Endometrium (tissue), 2 donors: Measurements from ENCODE around the gene NSUN7.

ENCODE experiments used
- FAIRE-seq: peaks from 2 replicates; lab custom pipeline; 2012; peaks lifted over from hg19 to GRCh38; lab: Jason Lieb, UNC
- donor health status: control.
- donor health status: control.

NSUN7 gene

GRCh38 chr4:40822420-40823166 lies 72.8 kb downstream of the NSUN7 start:
- FAIRE-seq, result no peak

- FAIRE-seq, result no peak
Measured at GRCh38 chr4:40825014-40825838, 75.5 kb downstream of the NSUN7 start.

GRCh38 chr4:40826821-40827220 lies 77.1 kb downstream of the NSUN7 start:
- FAIRE-seq, result no peak

DNA sequence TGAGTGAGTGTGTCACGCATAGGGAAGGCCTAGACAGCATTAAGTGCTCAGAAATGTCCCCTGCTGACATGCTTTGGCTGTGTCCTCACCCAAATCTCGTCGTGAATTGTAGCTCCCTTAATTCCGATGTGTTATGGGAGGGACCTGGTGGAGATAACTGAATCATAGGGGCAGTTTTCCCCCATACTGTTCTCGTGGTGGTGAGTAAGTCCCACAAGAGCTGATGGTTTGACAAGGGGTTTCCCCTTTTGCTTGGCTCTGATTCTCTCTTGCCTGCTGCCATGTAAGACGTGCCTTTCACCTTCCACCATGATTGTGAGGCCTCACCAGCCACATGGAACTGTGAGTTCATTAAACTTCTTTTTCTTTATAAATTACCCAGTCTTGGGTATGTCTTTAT lies 78.0 kb downstream of the NSUN7 start:
- FAIRE-seq, result no peak

- no peak for FAIRE-seq
Measured at GRCh38 chr4:40828661-40829060, 78.9 kb downstream of the NSUN7 start.

GRCh38 chr4:40829586-40829985 lies 79.8 kb downstream of the NSUN7 start:
- FAIRE-seq, result no peak

DNA sequence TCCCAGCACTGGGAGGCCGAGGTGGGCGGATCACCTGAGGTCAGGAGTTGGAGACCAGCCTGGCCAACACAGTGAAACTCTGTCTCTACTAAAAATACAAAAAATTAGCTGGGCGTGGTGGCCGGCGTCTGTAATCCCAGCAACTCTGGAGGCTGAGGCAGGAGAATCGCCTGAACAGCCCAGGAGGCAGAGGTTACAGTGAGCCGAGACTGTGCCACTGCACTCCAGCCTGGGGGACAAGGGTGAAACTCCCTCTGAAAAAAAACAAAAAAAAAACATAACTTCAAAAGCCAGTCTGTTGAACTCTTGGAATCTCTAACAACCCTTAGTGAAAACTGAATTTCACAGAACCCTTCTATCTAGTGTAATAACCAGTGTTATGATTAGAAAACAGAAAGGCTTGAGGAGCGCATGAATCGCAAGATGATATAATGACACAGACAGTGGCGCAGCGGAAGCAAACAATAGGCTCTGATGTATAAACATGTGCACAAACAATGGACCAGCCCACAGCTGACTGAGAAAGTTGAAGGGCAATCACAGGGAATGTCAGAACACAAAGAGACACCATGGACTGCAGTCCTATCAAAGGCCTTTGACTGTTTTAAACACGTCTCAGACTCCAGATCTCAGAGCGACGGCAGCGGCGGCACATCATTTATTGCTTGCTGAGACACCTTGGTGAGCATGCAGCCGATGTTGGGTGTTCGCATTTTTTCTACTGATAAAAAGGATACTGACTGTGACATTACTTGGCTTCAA lies 81.6 kb downstream of the NSUN7 start:
- FAIRE-seq, result no peak

GRCh38 chr4:40832175-40832574 lies 82.4 kb downstream of the NSUN7 start:
- no peak for FAIRE-seq

DNA sequence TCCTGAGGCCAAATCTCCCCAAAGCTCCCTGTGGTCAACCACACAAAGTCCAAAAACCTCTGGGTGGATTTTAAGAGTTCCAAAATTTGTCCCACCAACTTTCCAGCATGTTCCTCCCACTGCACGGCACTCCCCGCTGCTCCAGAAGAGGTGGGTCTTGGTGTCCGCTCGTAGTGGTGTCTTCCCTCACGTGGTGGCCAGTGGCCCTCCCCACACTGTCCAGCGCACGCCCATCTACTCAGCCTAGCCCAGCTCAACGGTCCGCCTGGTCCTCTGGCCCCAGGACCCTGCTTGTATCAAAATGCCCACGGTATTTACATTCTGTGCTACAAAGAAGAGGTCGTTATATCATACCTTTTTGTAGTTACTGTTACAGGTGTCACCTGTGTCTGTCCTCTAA lies 83.5 kb downstream of the NSUN7 start:
- no peak for FAIRE-seq

DNA sequence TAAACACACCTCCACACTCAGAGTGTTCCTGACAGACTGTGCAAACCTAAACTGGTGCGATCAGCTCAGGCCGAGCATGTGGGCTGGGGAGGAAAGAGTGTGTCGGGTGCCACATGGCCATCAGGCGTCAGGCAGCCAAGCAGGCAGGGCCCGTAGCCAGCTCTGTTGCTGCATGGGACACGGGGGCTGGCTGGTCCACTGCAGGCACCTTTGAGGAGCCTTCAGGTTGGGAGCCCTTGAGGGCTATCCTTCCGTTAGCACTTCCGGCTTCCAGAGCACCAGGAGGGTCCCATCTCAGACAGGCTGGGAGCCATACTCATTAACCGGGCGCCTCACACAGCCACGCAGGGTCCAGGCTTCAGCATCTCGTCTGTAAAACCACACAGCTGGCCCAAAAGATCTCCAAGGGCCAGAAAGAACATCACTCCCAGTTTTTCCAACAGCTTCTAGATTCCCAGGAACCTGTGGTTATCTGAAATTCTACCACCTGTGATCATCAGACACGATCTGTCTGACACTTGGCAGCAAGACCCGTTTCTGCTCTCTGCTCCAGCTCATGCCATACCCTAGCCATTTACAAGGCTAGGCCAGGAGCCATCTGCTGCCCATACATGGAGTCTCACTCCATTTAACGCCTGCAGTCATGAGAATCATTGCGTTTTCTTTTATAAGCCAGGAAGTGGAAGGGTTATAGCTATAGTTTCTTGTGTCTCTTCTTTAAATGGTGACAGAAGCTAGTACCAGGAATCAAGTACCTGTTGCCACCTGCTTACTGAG lies 87.5 kb downstream of the NSUN7 start:
- FAIRE-seq, result no peak

- FAIRE-seq, result no peak
Measured at GRCh38 chr4:40838742-40839141, 89.0 kb downstream of the NSUN7 start.

DNA sequence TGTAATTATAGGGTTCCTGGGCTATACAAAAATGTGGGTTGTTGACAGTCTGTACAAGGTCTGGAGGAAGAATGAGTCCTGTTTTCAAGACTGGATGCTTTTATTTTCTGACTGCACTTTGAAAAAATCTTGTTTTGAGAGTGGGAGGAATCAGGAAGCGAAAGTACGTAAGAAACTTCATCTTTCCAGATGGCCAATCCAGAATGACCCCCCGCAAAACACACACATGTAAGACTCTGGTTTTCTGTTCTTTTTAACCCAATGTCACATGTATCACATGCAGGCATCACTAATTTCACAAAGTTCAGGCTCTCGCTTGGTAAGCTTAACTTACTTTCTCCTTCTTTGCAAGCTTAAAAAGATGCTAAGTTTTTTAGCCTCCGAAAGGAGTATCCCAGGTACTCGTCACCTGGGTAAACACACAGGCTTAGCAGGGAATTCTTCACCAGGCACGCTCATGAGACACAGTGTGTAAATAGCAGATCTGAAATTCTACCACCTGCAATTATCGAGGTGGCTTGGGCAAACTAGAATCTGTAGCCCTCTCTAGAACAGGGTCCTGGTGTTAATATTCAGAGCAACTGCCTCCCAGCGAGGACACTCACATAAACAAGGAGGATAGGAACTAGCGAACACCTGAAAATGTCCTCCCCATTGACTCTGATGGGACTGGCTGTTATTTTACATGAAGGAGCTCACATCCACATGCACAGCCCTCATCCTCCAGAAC lies 90.7 kb downstream of the NSUN7 start:
- no peak for FAIRE-seq

DNA sequence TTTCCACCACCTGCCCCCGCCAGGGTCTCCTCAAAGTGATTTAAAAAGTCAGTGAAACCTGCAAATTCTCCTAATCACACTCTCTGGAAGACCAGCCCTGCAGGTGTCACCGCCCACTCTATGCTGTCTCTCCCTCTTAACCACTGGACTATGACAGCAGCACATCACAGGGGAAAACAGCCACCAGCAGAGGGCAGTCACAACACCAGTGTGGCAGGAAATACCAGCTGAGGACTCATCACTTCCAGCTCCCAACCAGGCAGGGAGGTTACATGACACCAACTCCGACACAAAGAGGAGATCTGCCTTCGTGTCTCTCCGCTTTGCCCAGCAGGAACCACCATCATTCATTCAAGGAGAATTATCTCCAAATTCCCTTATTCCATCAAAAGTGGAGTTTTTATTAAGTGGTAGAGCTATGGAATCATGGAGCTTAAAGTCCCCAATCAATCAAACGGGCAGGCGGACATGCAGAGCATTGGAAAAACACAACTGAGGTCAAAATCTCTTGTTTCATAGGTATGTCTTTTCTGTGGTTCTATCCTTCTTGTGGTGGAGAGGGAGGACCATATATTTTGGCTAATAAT lies 91.3 kb downstream of the NSUN7 start:
- FAIRE-seq, result no peak

DNA sequence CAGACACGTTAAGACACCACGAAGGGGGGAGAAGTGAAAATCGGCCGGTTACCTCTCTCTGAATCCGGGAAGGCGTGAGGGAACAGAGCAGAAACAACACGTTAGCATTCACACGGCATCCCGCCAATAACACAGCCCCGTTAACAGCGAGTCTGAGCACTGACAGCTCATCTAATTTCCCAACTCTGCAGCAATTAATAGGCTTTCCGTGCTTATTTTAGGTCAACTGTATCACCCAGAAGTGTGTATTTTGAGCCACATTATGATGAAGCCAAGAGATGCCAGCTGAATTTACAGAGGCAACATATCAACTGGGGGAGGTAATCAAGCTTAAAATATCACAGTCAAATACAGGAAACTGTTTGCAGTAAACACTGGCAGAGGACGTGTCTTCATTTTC lies 92.6 kb downstream of the NSUN7 start:
- FAIRE-seq, result no peak

DNA sequence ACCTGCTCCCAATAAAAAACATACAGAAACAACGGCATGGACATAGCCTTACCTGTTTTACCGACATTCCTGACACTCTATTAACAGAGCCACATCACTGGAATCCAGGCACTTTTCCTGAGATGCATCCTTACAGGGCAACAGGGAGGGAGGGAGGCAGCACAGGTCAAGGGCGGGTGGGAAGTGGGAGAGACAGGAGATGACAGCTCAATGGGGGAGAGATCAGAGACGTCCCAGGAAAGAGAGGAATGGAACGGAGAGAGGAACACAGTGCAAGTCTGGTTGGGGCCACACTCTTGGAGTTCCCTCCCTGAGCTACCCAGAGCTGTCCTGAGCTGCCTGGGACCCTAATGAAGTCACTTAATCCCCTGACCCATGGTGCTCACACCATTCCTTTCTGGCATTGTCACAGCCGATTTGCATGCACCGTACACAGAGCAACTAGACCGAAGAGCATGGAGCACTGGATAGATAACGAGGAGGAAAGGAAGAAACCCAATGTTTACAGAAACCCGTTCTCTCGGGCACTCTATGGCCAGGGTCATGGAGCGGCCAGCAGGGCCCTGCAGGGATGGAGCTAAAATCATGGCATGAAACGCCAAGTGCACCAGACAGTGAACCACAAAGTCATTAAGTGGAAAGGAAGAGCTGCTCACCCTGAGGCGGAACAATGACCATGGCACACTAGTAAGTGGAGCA lies 93.1 kb downstream of the NSUN7 start:
- FAIRE-seq, result no peak

GRCh38 chr4:40843696-40844095 lies 93.9 kb downstream of the NSUN7 start:
- no peak for FAIRE-seq

DNA sequence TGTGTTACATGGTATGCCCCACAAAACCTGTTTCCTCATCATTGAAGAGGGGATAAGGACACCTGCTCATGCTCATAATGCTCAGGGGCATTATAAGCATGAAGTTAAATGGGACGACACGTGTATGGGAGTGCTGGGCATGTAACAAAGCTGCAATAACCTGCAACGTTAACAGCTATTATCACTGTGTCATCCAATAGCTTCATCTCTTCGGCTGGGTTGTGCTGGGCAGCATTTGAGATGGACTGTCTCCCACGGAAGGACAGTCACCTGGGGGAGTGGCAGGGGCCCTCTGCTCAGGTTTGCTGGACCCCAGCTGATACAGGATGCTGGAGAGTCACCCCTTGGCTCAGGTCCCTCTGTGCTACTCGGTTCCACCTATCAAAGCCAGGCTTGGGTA lies 94.5 kb downstream of the NSUN7 start:
- no peak for FAIRE-seq

DNA sequence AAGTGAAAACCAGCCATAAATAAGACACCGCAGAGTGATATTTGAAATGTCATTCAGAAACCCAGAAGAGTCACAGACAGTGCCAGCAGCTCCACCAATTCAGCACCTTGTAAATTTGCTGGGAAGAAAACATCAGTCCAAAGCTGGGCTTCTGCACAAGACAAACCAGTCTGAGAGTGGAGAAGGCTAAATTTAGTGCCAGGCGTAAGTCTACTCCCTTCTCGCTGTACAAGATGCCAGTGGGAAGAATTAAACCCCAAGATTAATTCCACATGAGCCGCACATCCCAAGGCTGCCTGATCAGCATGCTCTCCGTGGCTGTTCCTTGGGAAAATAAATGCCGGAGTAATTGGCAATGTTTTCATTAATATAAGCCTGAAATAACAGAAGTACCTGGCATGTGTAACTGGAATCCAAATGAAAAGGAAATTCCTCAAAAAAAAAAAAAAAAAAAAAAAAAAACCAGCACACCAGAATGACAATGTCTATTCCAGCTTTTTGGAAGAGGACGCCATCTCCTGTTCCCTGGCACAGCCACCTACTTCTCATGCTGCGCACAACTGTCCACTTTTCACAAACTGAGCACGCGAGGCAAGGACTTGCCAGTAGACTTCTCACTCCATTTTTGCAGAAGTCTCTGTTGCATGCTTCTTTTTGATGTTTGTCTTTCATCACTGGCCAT lies 95.5 kb downstream of the NSUN7 start:
- no peak for FAIRE-seq

DNA sequence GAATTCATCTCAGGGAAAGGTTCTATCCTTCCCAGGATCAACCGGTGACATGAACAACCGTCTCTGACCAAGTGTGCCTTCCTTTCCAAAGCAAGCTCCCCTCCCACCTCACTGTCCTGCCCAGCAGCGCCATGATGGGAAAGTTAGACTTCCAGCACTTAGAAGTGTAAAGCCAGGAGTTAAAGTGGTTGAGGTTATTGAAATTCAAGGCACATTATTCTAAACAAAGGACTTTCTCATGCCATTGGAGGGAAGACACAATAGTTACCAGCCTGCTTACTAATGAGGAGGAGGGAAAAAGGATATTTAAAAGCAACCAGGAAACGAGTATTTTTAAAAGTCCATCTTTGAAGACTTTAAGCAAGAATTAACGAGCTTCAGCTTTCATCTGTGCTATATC lies 96.8 kb downstream of the NSUN7 start:
- FAIRE-seq, result no peak

- no peak for FAIRE-seq
Measured at GRCh38 chr4:40848251-40848650, 98.5 kb downstream of the NSUN7 start.
